HepG2 (cell line): Measurements from ENCODE around the gene TCOF1. TPM values are rescaled to one million over a fixed set of nuclear protein-coding genes. Genes with fewer than 3 reads are reported as not detected.

Experiments
- ATAC-seq: fragments of 200-7000 bp; cut with Tn5 transposase; 3 replicates; pipeline ENCODE4 v1.9.1; 2020; ENCODE audit warnings: mild to moderate bottlenecking, moderate library complexity
- BruUV-seq: library from RNA; stranded (reverse); fragments of 400-500 nt; replicated peaks from 2 replicates; lab custom pipeline; 2021; lab: Mats Ljungman, UMichigan
- CTCF ChIA-PET: fragments of 300-600 bp; formaldehyde crosslinking; extraction: SDS; loops from one replicate; lab custom pipeline; 2021; ENCODE audit warnings: low total read pairs, inconsistent platforms, low intra/inter-chr PET ratio; lab: Yijun Ruan, JAX
- POLR2A ChIA-PET: fragments of 350-600 bp; sonication (Branson Sonifier 250); formaldehyde crosslinking; loops from one replicate; lab custom pipeline; 2020; ENCODE audit warnings: antibody characterized with exemption, inconsistent platforms; lab: Yijun Ruan, JAX
- DNase-seq: peaks from one replicate; pipeline ENCODE4 v3.0.0-alpha.2; 2015; ENCODE audit warnings: low spot score
- FAIRE-seq: peaks from 3 replicates; lab custom pipeline; 2011; peaks lifted over from hg19 to GRCh38; lab: Jason Lieb, UNC
- H2AFZ ChIP-seq: one replicate; pipeline ENCODE4 v1.6.1; 2011; ENCODE audit warnings: low read length, inconsistent platforms
- H3K27ac ChIP-seq: fragments of 300-600 bp; 3 replicates; pipeline ENCODE4 v1.8.0; 2011; ENCODE audit warnings: mixed run types, mild to moderate bottlenecking, mixed read lengths, low read length, inconsistent platforms; ENCODE audit not compliant: insufficient read depth; ENCODE audit errors: extremely low read length
- H3K27me3 ChIP-seq, 2 experiments: fragments of 200-600 bp in 1 of 2; 2 replicates in 1 of 2; 3 replicates in 1 of 2; pipeline versions ENCODE4 v1.6.0 to v1.8.0; 2011; ENCODE audit warnings: low read length in 2 of 2, mild to moderate bottlenecking in 2 of 2, moderate library complexity in 2 of 2, inconsistent platforms in 1 of 2; ENCODE audit not compliant: insufficient read depth in 2 of 2, control insufficient read depth in 1 of 2
- H3K36me3 ChIP-seq, 2 experiments: fragments of 200-600 bp in 1 of 2; replicated peaks in 1 of 2; 2 replicates in 1 of 2; 3 replicates in 1 of 2; pipeline versions ENCODE4 v1.5.1 to v1.8.0; 2011; ENCODE audit warnings: low read length in 2 of 2, inconsistent platforms in 1 of 2; ENCODE audit not compliant: insufficient read depth in 2 of 2, control insufficient read depth in 1 of 2
- H3K4me1 ChIP-seq: 2 replicates; pipeline ENCODE4 v1.5.1; 2012; ENCODE audit warnings: low read length, inconsistent platforms; ENCODE audit not compliant: insufficient read depth
- H3K4me2 ChIP-seq: 2 replicates; pipeline ENCODE4 v1.6.0; 2011; ENCODE audit warnings: low read depth, low read length, inconsistent platforms
- H3K4me3 ChIP-seq, 3 experiments: fragments of 200-600 bp in 1 of 3; sonication (generic), shearing (Covaris generic) in 1 of 3; replicated peaks in 1 of 3; 2 replicates each; pipeline ENCODE4 v1.5.1; 2011 to 2016; ENCODE audit warnings: low read length in 3 of 3, inconsistent platforms in 2 of 3, low read depth in 2 of 3, mild to moderate bottlenecking in 2 of 3, control low read depth in 1 of 3, mixed read lengths in 1 of 3; ENCODE audit not compliant: insufficient read depth in 1 of 3
- H3K79me2 ChIP-seq: one replicate; pipeline ENCODE4 v1.6.1; 2011; ENCODE audit warnings: low read length, inconsistent platforms; ENCODE audit not compliant: insufficient read depth
- H3K9ac ChIP-seq: 2 replicates; pipeline ENCODE4 v1.6.0; 2011; ENCODE audit warnings: mild to moderate bottlenecking, low read depth, low read length, inconsistent platforms; ENCODE audit not compliant: insufficient read depth
- H3K9me3 ChIP-seq: 2 replicates; pipeline ENCODE4 v1.5.1; 2012; ENCODE audit warnings: mild to moderate bottlenecking, low read length
- H4K20me1 ChIP-seq: 2 replicates; pipeline ENCODE4 v1.6.0; 2011; ENCODE audit warnings: inconsistent platforms, mild to moderate bottlenecking, low read length, moderate library complexity; ENCODE audit not compliant: insufficient read depth
- ATF7 ChIP-seq, 2 experiments: fragments of 450-650 bp in 1 of 2; sonication (generic) in 1 of 2; formaldehyde crosslinking in 1 of 2; IDR thresholded peaks; 2 replicates each; pipeline versions ENCODE4 v1.4.0 to v1.6.1; 2016 to 2020; ENCODE audit warnings: antibody characterized with exemption in 1 of 2, mild to moderate bottlenecking in 1 of 2, missing genetic modification reagents in 1 of 2
- MEF2D ChIP-seq: sonication (generic); formaldehyde crosslinking; IDR thresholded peaks from 2 replicates; pipeline ENCODE4 v1.5.1; 2020; ENCODE audit warnings: mild to moderate bottlenecking, missing genetic modification reagents
- NR2F2 ChIP-seq: IDR thresholded peaks from 2 replicates; pipeline ENCODE4 v1.6.1; 2012; ENCODE audit warnings: low read depth, inconsistent platforms, borderline replicate concordance
- SMC3 ChIP-seq: IDR thresholded peaks from 2 replicates; pipeline ENCODE4 v1.6.1; 2011; ENCODE audit warnings: low read length, improper control_type of control experiment
- ZBTB21 ChIP-seq: sonication (generic); formaldehyde crosslinking; IDR thresholded peaks from 2 replicates; pipeline ENCODE4 v1.4.0; 2020; ENCODE audit warnings: missing genetic modification reagents
- ZNF75D ChIP-seq: sonication (generic); formaldehyde crosslinking; IDR thresholded peaks from 2 replicates; pipeline ENCODE4 v1.8.1; 2023; ENCODE audit warnings: missing genetic modification reagents, mild to moderate bottlenecking, borderline replicate concordance
- WGBS: methylation state at CpG from one replicate; pipeline ENCODE4 v1.1.6; 2017; ENCODE audit warnings: low lambda C conversion rate; 5-methylcytosine and 5-hydroxymethylcytosine counted together
- in situ Hi-C: cut with HindIII; loops from 2 replicates; pipeline ENCODE4 v1.10.0; 2017; ENCODE audit warnings: low pct_unique_long_range_greater_than_20kb; ENCODE audit not compliant: extremely low pct_ligation_motif_present
- intact Hi-C: fragments of 100-400 bp; cut with micrococcal nuclease; formaldehyde crosslinking; loops from one replicate; pipeline ENCODE4 v1.10.0; 2022; ENCODE audit not compliant: unreplicated experiment
- polyA plus RNA-seq, 8 experiments: library from polyadenylated mRNA; depleted of rRNA in 3 of 8; stranded (reverse) in 7 of 8; unstranded in 1 of 8; fragments of >200 nt; fragmentation: Illumina TruSeq in 4 of 8; extraction: Trizol in 4 of 8; gene quantifications; 2 replicates each; pipeline versions ENCODE4 v1.2.1 to v1.2.3, GENCODE V29; 2011 to 2016; ENCODE audit warnings: low read depth in 4 of 8, missing spikeins in 1 of 8, mixed read lengths in 1 of 8; ENCODE audit not compliant: insufficient read depth in 1 of 8
- total RNA-seq, 5 experiments: library from RNA; depleted of rRNA; stranded (reverse); fragments of >200 nt; fragmentation: Illumina TruSeq; extraction: Trizol; gene quantifications; 2 replicates each; pipeline ENCODE4 v1.2.3, GENCODE V29; 2016; ENCODE audit warnings: low read depth in 1 of 5
- TF ChIP-seq, protein P1 (sequence below): conservative IDR thresholded peaks from 2 replicates; pipeline ENCODE4 v1.6.1; 2018; ENCODE audit warnings: missing genetic modification reagents

Gene TCOF1
- total and polyA plus RNA-seq, 2 of the 13 experiments (the other 11 are each of a cell fraction or from before 2014, with no cell fraction given) = 10.1 to 41.6 TPM

DNA sequence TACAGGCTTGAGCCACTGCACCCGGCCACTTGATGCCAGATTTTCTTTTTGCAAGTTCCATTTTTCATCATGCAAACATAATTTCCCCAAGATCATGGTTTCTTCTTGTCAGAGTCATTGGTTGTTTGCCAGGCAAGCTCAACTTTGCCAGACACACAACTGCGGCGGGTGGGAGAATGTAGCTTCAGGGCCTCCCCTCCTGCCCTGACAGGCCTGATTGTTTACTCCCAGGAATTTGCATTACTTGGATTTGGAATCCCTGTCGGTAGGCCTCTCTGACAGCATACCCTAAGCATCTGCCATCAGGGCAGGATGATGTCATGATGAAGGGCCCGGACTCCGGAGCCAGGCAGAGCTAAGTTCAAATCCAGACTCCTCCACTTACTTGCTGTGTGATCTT, 77.0 kb downstream of the TCOF1 start:
- H3K79me2 ChIP-seq = no peaks in the 10 kb centered on the region
- no peak overlapping the region for H3K9ac ChIP-seq
- H4K20me1 ChIP-seq = no peaks in the 10 kb centered on the region
- H3K4me1 ChIP-seq = peaks cover 17% of the 10 kb centered on the region
- ChIA-PET CTCF (no interaction called here), POLR2A (interaction anchor here (0.6 kb wide), 1 partner anchor 1291 kb away, joined by 3 read pairs; no protein-coding TSS in a partner anchor)
- no TSS peak for BruUV-seq
- WGBS = 11% methylated on average over 6 of the region's 6 CpGs
- no peak for FAIRE-seq
- no peak overlapping the region for H3K4me2 ChIP-seq
- ATAC-seq = no peak
- H3K9me3 ChIP-seq = no peaks in the 10 kb centered on the region
- no peak overlapping the region for H2AFZ ChIP-seq
- intact Hi-C loops = loop anchor here (1.0 kb wide), 1 partner anchor 22 kb away; the partner anchor contains the start of gene CD74
- no peak overlapping the region for H3K4me3 ChIP-seq
- no peak overlapping the region for H3K27ac ChIP-seq
- peak; percentile 40 for DNase-seq
- no peaks in the 10 kb centered on the region for H3K36me3 ChIP-seq
- peak; percentile 36; the same call in 1 of the 2 replicates for TF ChIP-seq ATF7 (IDR thresholded peaks at IDR 0.05)
- no peak for TF ChIP-seq ATF7 (CRISPR knock-in tag; IDR thresholded peaks at IDR 0.05)
- TF ChIP-seq ZNF75D (CRISPR knock-in tag) = no peak
- TF ChIP-seq ZBTB21 (CRISPR knock-in tag) = peak; percentile 61; the same call in 1 of the 2 replicates
- no peaks in the 10 kb centered on the region; a peak in 1 of 5 replicates for H3K27me3 ChIP-seq
- in situ Hi-C loops = no loop called here

DNA sequence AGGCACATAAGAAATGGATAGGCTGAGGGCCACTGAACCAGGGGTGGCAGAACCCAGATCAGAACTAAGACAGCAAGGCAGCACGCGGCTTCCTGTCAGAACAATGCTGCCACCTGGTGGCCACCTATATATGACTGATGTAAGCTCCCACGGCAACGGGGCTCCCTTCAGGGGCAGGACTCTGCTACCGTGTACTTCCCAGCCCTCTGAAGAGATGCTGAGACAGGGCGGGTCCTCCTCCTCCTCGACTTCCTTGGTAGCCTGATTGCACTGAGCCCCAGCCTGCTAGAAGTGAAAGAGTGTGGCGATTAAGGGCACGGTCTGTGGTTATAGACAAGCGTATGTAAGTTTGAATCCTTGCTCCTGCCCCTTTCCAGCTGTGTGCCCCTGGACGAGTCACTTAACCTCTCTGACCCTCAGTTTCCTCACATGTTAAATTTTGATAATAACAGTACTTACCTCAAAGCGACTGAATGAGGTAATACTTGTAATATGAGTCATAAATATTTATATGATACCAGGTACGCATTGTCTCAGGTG, 78.7 kb downstream of the TCOF1 start:
- no peak overlapping the region for H2AFZ ChIP-seq
- H3K4me1 ChIP-seq = peaks cover 9% of the 10 kb centered on the region
- DNase-seq = peak; percentile 71
- no peaks in the 10 kb centered on the region for H3K36me3 ChIP-seq
- in situ Hi-C loops (loop anchor here (5.0 kb wide), 2 partner anchors 39 to 164 kb away; no protein-coding TSS in a partner anchor), intact Hi-C loops (loop anchor here (1.0 to 5.0 kb wide), 3 partner anchors 38 to 164 kb away; partner anchors contain the start of gene TCOF1)
- H3K27me3 ChIP-seq = no peaks in the 10 kb centered on the region; a peak in 1 of 5 replicates
- H3K4me2 ChIP-seq = no peak overlapping the region
- POLR2A ChIA-PET = interaction anchor here (0.6 to 1.0 kb wide), 6 partner anchors 13 to 106 kb away, joined by 3 to 6 read pairs (median 4); partner anchors contain the start of genes CD74 and RPS14
- 23% methylated on average over 11 of the region's 13 CpGs for WGBS
- no peaks in the 10 kb centered on the region for H4K20me1 ChIP-seq
- no peak overlapping the region for H3K9ac ChIP-seq
- H3K4me3 ChIP-seq = no peak overlapping the region
- no peaks in the 10 kb centered on the region for H3K79me2 ChIP-seq
- CTCF ChIA-PET = interaction anchor here (1.1 to 2.5 kb wide), 4 partner anchors 25 to 86 kb away, joined by 4 to 27 read pairs (median 6); no protein-coding TSS in a partner anchor
- BruUV-seq = no TSS peak
- ATAC-seq = peak; percentile 83
- no peaks in the 10 kb centered on the region for H3K9me3 ChIP-seq
- FAIRE-seq = peak; percentile 89
- H3K27ac ChIP-seq = no peak overlapping the region
- TF ChIP-seq, protein P1, sequence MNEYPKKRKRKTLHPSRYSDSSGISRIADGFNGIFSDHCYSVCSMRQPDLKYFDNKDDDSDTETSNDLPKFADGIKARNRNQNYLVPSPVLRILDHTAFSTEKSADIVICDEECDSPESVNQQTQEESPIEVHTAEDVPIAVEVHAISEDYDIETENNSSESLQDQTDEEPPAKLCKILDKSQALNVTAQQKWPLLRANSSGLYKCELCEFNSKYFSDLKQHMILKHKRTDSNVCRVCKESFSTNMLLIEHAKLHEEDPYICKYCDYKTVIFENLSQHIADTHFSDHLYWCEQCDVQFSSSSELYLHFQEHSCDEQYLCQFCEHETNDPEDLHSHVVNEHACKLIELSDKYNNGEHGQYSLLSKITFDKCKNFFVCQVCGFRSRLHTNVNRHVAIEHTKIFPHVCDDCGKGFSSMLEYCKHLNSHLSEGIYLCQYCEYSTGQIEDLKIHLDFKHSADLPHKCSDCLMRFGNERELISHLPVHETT = no peak
- TF ChIP-seq NR2F2 = peak; percentile 18; the same call in 1 of the 2 replicates
- peak; percentile 91 for TF ChIP-seq SMC3
- no peak for TF ChIP-seq MEF2D
